Thyroid gland (tissue), 4 donors: Measurements from ENCODE around the gene BAIAP3. TPM values are rescaled to one million over a fixed set of nuclear protein-coding genes. Genes with fewer than 3 reads are reported as not detected.
"Not testable (repeated sequence)": the region's sequence is repeated elsewhere in the genome, so short reads cannot be mapped to it uniquely, and the experiment has no call there.

ENCODE experiments used
- DNase-seq, 2 donors: peaks; one replicate each; pipeline ENCODE4 v3.0.0-alpha.2; 2019
- H3K27ac ChIP-seq, 3 donors: fragments of 200-600 bp; sonication (generic); 1 replicate in 2 of 3; 2 replicates in 1 of 3; pipeline ENCODE4 v1.5.1; 2016 to 2019; ENCODE audit warnings: mild to moderate bottlenecking in 1 of 3, moderate library complexity in 1 of 3
- H3K27me3 ChIP-seq: fragments of 200-600 bp; sonication (generic); one replicate; pipeline ENCODE4 v1.5.1; 2019
- H3K36me3 ChIP-seq, 2 donors: fragments of 200-600 bp; sonication (generic); one replicate each; pipeline ENCODE4 v1.5.1; 2016 to 2019
- H3K4me1 ChIP-seq, 2 donors: fragments of 200-600 bp; sonication (generic); one replicate each; pipeline ENCODE4 v1.5.1; 2017 to 2019
- H3K4me3 ChIP-seq, 3 donors: fragments of 200-600 bp; sonication (generic); replicated peaks in 1 of 3; 1 replicate in 2 of 3; 2 replicates in 1 of 3; pipeline ENCODE4 v1.5.1; 2016; ENCODE audit warnings: mild to moderate bottlenecking in 1 of 3
- H3K9me3 ChIP-seq: fragments of 200-600 bp; sonication (generic); one replicate; pipeline ENCODE4 v1.5.1; 2017
- CTCF ChIP-seq, 6 experiments: fragments of 200-600 bp in 3 of 6; fragments of 450-650 bp in 3 of 6; sonication (generic) in 3 of 6; IDR thresholded peaks; one replicate each; pipeline ENCODE4 v1.5.1; 2016 to 2019; ENCODE audit warnings: antibody characterized with exemption in 6 of 6, mild to moderate bottlenecking in 2 of 6, inconsistent platforms in 1 of 6, moderate library complexity in 1 of 6
- POLR2A ChIP-seq, 2 donors: fragments of 450-650 bp; IDR thresholded peaks; one replicate each; pipeline ENCODE4 v1.6.1; 2017; ENCODE audit warnings: antibody characterized with exemption in 2 of 2, mild to moderate bottlenecking in 2 of 2, moderate library complexity in 1 of 2
- WGBS, 2 donors: methylation state at CpG; one replicate each; pipeline ENCODE4 v1.1.5; 2017; 5-methylcytosine and 5-hydroxymethylcytosine counted together
- intact Hi-C: fragments of 100-400 bp; cut with DNase I; formaldehyde crosslinking; loops from one replicate; pipeline ENCODE4 v1.15.1; 2023
- total RNA-seq, 4 donors: library from RNA; depleted of rRNA; stranded (reverse); fragments of >200 nt; gene quantifications; one replicate each; pipeline ENCODE4 v1.2.3, GENCODE V29; 2016

BAIAP3 gene
- total RNA-seq, 4 donors from 2014 or later: 0.45 to 3.0 (median 1.6) TPM

GRCh38 chr16:1290860-1291575 is 42.4 kb upstream of the BAIAP3 start:
- intact Hi-C loops: no loop called here
- no peaks in the 10 kb centered on the region for H3K27me3 ChIP-seq
- WGBS, 2 donors: 73 to 75% methylated on average over 18 to 29 of the region's 29 CpGs
- DNase-seq: no peak
- H3K4me1 ChIP-seq: no peaks in the 10 kb centered on the region
- no peak overlapping the region for H3K4me3 ChIP-seq
- no peaks in the 10 kb centered on the region for H3K9me3 ChIP-seq
- H3K27ac ChIP-seq: no peak overlapping the region
- no peaks in the 10 kb centered on the region for H3K36me3 ChIP-seq
- TF ChIP-seq CTCF (IDR thresholded peaks at IDR 0.05): no peak
- TF ChIP-seq POLR2A (IDR thresholded peaks at IDR 0.05): no peak

- H3K9me3 ChIP-seq: no peaks in the 10 kb centered on the region
- TF ChIP-seq POLR2A (IDR thresholded peaks at IDR 0.05) (no peak), CTCF (IDR thresholded peaks at IDR 0.05) (no peak)
- no peak for DNase-seq
- peaks cover 0 to under 1% of the 10 kb centered on the region in 2 donors for H3K4me1 ChIP-seq
- WGBS, 2 donors: 54 to 75% methylated on average over 11 to 17 of the region's 17 CpGs
- no peak overlapping the region for H3K4me3 ChIP-seq
- H3K36me3 ChIP-seq: no peaks in the 10 kb centered on the region
- H3K27ac ChIP-seq: no peak overlapping the region
- intact Hi-C loops: no loop called here
- H3K27me3 ChIP-seq: no peaks in the 10 kb centered on the region
Measured at GRCh38 chr16:1291576-1291974, 41.9 kb upstream of the BAIAP3 start.

- intact Hi-C loops, H3K27ac ChIP-seq, H3K4me3 ChIP-seq, H3K9me3 ChIP-seq, H3K36me3 ChIP-seq, DNase-seq, H3K4me1 ChIP-seq, H3K27me3 ChIP-seq: not testable (repeated sequence)
- WGBS, 2 donors: 74 to 77% methylated on average over 6 of the region's 6 CpGs
Measured at GRCh38 chr16:1292208-1292607, 41.2 kb upstream of the BAIAP3 start.

DNA sequence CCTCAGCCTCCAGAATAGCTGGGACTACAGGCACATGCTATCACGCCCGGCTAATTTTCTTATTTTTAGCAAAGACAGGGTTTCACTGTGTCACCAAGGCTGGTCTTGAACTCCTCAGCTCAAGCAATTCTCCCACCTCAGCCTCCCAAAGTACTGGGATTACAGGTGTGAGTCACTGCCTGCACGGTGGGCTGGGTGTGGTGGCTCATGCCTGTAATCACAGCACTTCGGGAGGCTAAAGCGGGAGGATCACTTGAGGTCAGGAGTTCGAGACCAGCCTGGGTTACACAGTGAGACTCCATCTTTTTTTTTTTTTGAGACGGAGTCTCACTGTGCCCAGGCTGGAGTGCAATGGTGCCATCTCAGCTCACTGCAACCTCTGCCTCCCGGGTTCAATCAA is 40.6 kb upstream of the BAIAP3 start:
- H3K27ac ChIP-seq, intact Hi-C loops, H3K36me3 ChIP-seq, H3K27me3 ChIP-seq, H3K9me3 ChIP-seq, DNase-seq, H3K4me3 ChIP-seq: not testable (repeated sequence)
- WGBS, 2 donors: 81 to 84% methylated on average over 8 of the region's 8 CpGs
- H3K4me1 ChIP-seq: peaks cover 3 to 11% of the 10 kb centered on the region in 2 donors

- peaks cover 3 to 11% of the 10 kb centered on the region in 2 donors for H3K4me1 ChIP-seq
Measured at GRCh38 chr16:1293921-1294656, 39.4 kb upstream of the BAIAP3 start.

More at GRCh38 chr16:1293921-1294656, 39.4 kb upstream of the BAIAP3 start:
- no peaks in the 10 kb centered on the region for H3K9me3 ChIP-seq
- H3K4me3 ChIP-seq: no peak overlapping the region
- WGBS, 2 donors: 77 to 81% methylated on average over 11 of the region's 11 CpGs
- no peak for DNase-seq
- no peak overlapping the region for H3K27ac ChIP-seq
- intact Hi-C loops: no loop called here
- no peaks in the 10 kb centered on the region for H3K27me3 ChIP-seq
- no peak for TF ChIP-seq POLR2A (IDR thresholded peaks at IDR 0.05)
- no peak for TF ChIP-seq CTCF (IDR thresholded peaks at IDR 0.05)
- H3K36me3 ChIP-seq: no peaks in the 10 kb centered on the region
